ENCODE measurements around the gene WDR81. TPM values are rescaled to one million over a fixed set of nuclear protein-coding genes. Genes with fewer than 3 reads are reported as not detected.

WDR81 gene
- total RNA-seq, 2 experiments from 2014 or later: 6.9 to 8.6 TPM

- no peak for DNase-seq
- Mint-ChIP-seq H3K9me3 (ENCODE audit: low read depth) (no peaks in the 10 kb centered on the region), H3K36me3 (ENCODE audit: low read depth) (no peaks in the 10 kb centered on the region), H3K4me1 (no peaks in the 10 kb centered on the region), H3K4me3 (no peak overlapping the region), H3K27ac (no peak overlapping the region), H3K27me3 (no peaks in the 10 kb centered on the region)
- ATAC-seq: no peak
- intact Hi-C loops (cut with DNase I, micrococcal nuclease): no loop called here
- ChIA-PET CTCF (no interaction called here), POLR2A (no interaction called here)
These were observed 20.3 kb downstream of the WDR81 start for GRCh38 chr17:1744551-1745512.

- DNase-seq (no peak), ATAC-seq (no peak)
- ChIA-PET POLR2A (interaction anchor here (0.8 kb wide), 1 partner anchor 1000 kb away, joined by 3 read pairs; no protein-coding TSS in a partner anchor), CTCF (no interaction called here)
- no peak overlapping the region for H3K27ac Mint-ChIP-seq
- intact Hi-C loops (cut with DNase I, micrococcal nuclease): no loop called here
- H3K27me3 Mint-ChIP-seq: no peaks in the 10 kb centered on the region
- no peaks in the 10 kb centered on the region for H3K4me1 Mint-ChIP-seq
- H3K4me3 Mint-ChIP-seq: no peak overlapping the region
- no peaks in the 10 kb centered on the region for H3K9me3 Mint-ChIP-seq (ENCODE audit: low read depth)
- H3K36me3 Mint-ChIP-seq (ENCODE audit: low read depth): no peaks in the 10 kb centered on the region
These were observed 21.1 kb downstream of the WDR81 start for GRCh38 chr17:1745513-1746020.

- POLR2A ChIA-PET: no interaction called here
- CTCF ChIA-PET: interaction anchor here (0.6 to 0.7 kb wide), 2 partner anchors 11 to 551 kb away, joined by 3 read pairs; no protein-coding TSS in a partner anchor
- no peak for ATAC-seq
These were observed 22.6 kb downstream of the WDR81 start for GRCh38 chr17:1746975-1747543.

GRCh38 chr17:1750628-1751027 lies 26.1 kb downstream of the WDR81 start:
- H3K27me3 Mint-ChIP-seq: no peaks in the 10 kb centered on the region
- no peaks in the 10 kb centered on the region for H3K4me1 Mint-ChIP-seq
- no peak for ATAC-seq
- H3K27ac Mint-ChIP-seq: no peak overlapping the region
- intact Hi-C loops (cut with DNase I, micrococcal nuclease): no loop called here
- ChIA-PET CTCF (interaction anchor here (0.6 kb wide), 1 partner anchor 57 kb away, joined by 3 read pairs; no protein-coding TSS in a partner anchor), POLR2A (no interaction called here)
- H3K4me3 Mint-ChIP-seq: no peak overlapping the region
- H3K9me3 Mint-ChIP-seq (ENCODE audit: low read depth): no peaks in the 10 kb centered on the region
- H3K36me3 Mint-ChIP-seq (ENCODE audit: low read depth): no peaks in the 10 kb centered on the region
- DNase-seq: no peak

More at GRCh38 chr17:1746975-1747543, 22.6 kb downstream of the WDR81 start:
- H3K27me3 Mint-ChIP-seq: no peaks in the 10 kb centered on the region
- no peaks in the 10 kb centered on the region for H3K36me3 Mint-ChIP-seq (ENCODE audit: low read depth)
- intact Hi-C loops (cut with DNase I, micrococcal nuclease): no loop called here
- no peaks in the 10 kb centered on the region for H3K4me1 Mint-ChIP-seq
- H3K4me3 Mint-ChIP-seq: no peak overlapping the region
- H3K9me3 Mint-ChIP-seq (ENCODE audit: low read depth): no peaks in the 10 kb centered on the region
- no peak for DNase-seq
- H3K27ac Mint-ChIP-seq: no peak overlapping the region

GRCh38 chr17:1752425-1753262 lies 28.1 kb downstream of the WDR81 start:
- Mint-ChIP-seq H3K27ac (no peak overlapping the region), H3K4me1 (no peaks in the 10 kb centered on the region), H3K36me3 (ENCODE audit: low read depth) (no peaks in the 10 kb centered on the region), H3K27me3 (no peaks in the 10 kb centered on the region), H3K9me3 (ENCODE audit: low read depth) (no peaks in the 10 kb centered on the region), H3K4me3 (no peak overlapping the region)
- ATAC-seq (no peak), DNase-seq (no peak)
- ChIA-PET CTCF (no interaction called here), POLR2A (interaction anchor here (0.7 kb wide), 1 partner anchor 11 kb away, joined by 3 read pairs; no protein-coding TSS in a partner anchor)
- intact Hi-C loops (cut with DNase I, micrococcal nuclease): no loop called here

GRCh38 chr17:1753767-1754429 lies 29.4 kb downstream of the WDR81 start:
- no peaks in the 10 kb centered on the region for H3K4me1 Mint-ChIP-seq
- intact Hi-C loops (cut with DNase I, micrococcal nuclease): no loop called here
- H3K36me3 Mint-ChIP-seq (ENCODE audit: low read depth): no peaks in the 10 kb centered on the region
- DNase-seq (no peak), ATAC-seq (no peak)
- POLR2A ChIA-PET: interaction anchor here (0.8 kb wide), 1 partner anchor 16 kb away, joined by 3 read pairs; no protein-coding TSS in a partner anchor
- no peak overlapping the region for H3K4me3 Mint-ChIP-seq
- no peaks in the 10 kb centered on the region for H3K27me3 Mint-ChIP-seq
- CTCF ChIA-PET: interaction anchor here (0.6 kb wide), 1 partner anchor 23 kb away, joined by 3 read pairs; no protein-coding TSS in a partner anchor
- no peak overlapping the region for H3K27ac Mint-ChIP-seq
- no peaks in the 10 kb centered on the region for H3K9me3 Mint-ChIP-seq (ENCODE audit: low read depth)

- intact Hi-C loops (cut with DNase I, micrococcal nuclease): no loop called here
- no peak for DNase-seq
- Mint-ChIP-seq H3K27ac (no peak overlapping the region), H3K9me3 (ENCODE audit: low read depth) (no peaks in the 10 kb centered on the region), H3K4me3 (no peak overlapping the region), H3K27me3 (no peaks in the 10 kb centered on the region), H3K36me3 (ENCODE audit: low read depth) (no peaks in the 10 kb centered on the region), H3K4me1 (no peaks in the 10 kb centered on the region)
- ATAC-seq: no peak
- CTCF ChIA-PET: interaction anchor here (0.6 to 0.7 kb wide), 2 partner anchors 23 to 85 kb away, joined by 3 read pairs; no protein-coding TSS in a partner anchor
- POLR2A ChIA-PET: interaction anchor here (0.8 kb wide), 1 partner anchor 15 kb away, joined by 3 read pairs; no protein-coding TSS in a partner anchor
These were observed 30.1 kb downstream of the WDR81 start for GRCh38 chr17:1754430-1755112.

GRCh38 chr17:1755252-1755826 lies 30.8 kb downstream of the WDR81 start:
- Mint-ChIP-seq H3K9me3 (ENCODE audit: low read depth) (no peaks in the 10 kb centered on the region), H3K27me3 (no peaks in the 10 kb centered on the region), H3K4me1 (no peaks in the 10 kb centered on the region), H3K27ac (no peak overlapping the region), H3K36me3 (ENCODE audit: low read depth) (no peaks in the 10 kb centered on the region), H3K4me3 (no peak overlapping the region)
- ATAC-seq (no peak), DNase-seq (no peak)
- ChIA-PET CTCF (interaction anchor here (0.7 kb wide), 1 partner anchor 86 kb away, joined by 3 read pairs; no protein-coding TSS in a partner anchor), POLR2A (interaction anchor here (0.6 kb wide), 1 partner anchor 9 kb away, joined by 3 read pairs; no protein-coding TSS in a partner anchor)
- intact Hi-C loops (cut with DNase I, micrococcal nuclease): no loop called here

- H3K9me3 Mint-ChIP-seq (ENCODE audit: low read depth): no peaks in the 10 kb centered on the region
- intact Hi-C loops (cut with DNase I, micrococcal nuclease): no loop called here
- POLR2A ChIA-PET: interaction anchor here (0.6 kb wide), 1 partner anchor 8 kb away, joined by 3 read pairs; no protein-coding TSS in a partner anchor
- no peaks in the 10 kb centered on the region for H3K4me1 Mint-ChIP-seq
- H3K27ac Mint-ChIP-seq: no peak overlapping the region
- DNase-seq: no peak
- CTCF ChIA-PET: no interaction called here
- ATAC-seq: no peak
- no peaks in the 10 kb centered on the region for H3K27me3 Mint-ChIP-seq
- no peaks in the 10 kb centered on the region for H3K36me3 Mint-ChIP-seq (ENCODE audit: low read depth)
- H3K4me3 Mint-ChIP-seq: no peak overlapping the region
These were observed 31.3 kb downstream of the WDR81 start for GRCh38 chr17:1755827-1756262.

GRCh38 chr17:1758807-1759206 lies 34.3 kb downstream of the WDR81 start:
- H3K4me1 Mint-ChIP-seq: peaks cover 23% of the 10 kb centered on the region
- intact Hi-C loops (cut with DNase I, micrococcal nuclease): no loop called here
- no peaks in the 10 kb centered on the region for H3K36me3 Mint-ChIP-seq (ENCODE audit: low read depth)
- no peak for DNase-seq
- ChIA-PET POLR2A (no interaction called here), CTCF (no interaction called here)
- no peaks in the 10 kb centered on the region for H3K9me3 Mint-ChIP-seq (ENCODE audit: low read depth)
- no peak for ATAC-seq
- H3K27me3 Mint-ChIP-seq: no peaks in the 10 kb centered on the region
- H3K27ac Mint-ChIP-seq: no peak overlapping the region
- H3K4me3 Mint-ChIP-seq: no peak overlapping the region

Data from activated CD4-positive, alpha-beta T cell treated with anti-CD3 and anti-CD28 coated beads for 36 hours (primary cell).